GM18861 (cell line): Measurements from ENCODE around the gene MAP3K15.

Experiments
- ATAC-seq: cut with Tn5 transposase; IDR thresholded peaks from one replicate; pipeline ENCODE4 v1.9.1; 2021; ENCODE audit not compliant: unreplicated experiment

The MAP3K15 gene

DNA sequence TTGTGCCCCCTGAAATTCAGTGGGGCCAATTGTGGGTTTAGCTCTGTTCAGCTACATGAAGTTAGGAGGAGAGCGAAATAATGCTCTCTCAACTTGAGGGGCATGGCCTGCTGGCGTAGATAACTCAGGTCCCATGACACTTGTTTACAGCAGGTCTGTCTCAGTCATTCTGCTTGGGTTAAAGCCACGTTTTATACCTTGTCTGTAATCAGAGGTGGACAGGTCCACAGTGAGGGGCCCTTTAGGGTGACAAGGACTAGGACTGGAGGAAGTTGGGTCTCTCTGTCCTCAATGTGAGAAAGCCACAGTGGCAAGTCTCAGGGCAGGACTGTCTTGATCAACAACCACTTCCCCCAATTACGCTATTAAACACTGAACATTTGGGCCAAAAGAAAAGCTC, 122.6 kb downstream of the MAP3K15 start:
- ATAC-seq = no peak

DNA sequence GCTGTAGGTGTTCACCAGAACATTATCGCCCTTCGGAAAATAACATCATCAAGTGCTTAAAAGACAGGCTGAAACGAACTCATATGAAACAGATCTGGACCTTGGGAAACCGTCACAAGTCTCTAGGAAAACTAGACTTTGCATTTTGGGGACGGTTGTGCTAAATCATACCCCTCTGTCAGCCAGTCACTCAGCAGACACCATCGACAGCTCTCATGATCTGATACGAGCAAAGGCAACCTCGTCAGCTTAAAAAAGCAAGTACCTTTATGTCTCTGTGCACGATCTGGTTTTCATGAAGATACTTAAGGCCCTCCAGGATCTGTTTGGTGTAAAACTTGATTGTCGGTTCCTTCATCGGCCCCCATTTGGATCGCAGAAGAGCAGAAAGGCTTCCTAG, 123.2 kb downstream of the MAP3K15 start:
- no peak for ATAC-seq

DNA sequence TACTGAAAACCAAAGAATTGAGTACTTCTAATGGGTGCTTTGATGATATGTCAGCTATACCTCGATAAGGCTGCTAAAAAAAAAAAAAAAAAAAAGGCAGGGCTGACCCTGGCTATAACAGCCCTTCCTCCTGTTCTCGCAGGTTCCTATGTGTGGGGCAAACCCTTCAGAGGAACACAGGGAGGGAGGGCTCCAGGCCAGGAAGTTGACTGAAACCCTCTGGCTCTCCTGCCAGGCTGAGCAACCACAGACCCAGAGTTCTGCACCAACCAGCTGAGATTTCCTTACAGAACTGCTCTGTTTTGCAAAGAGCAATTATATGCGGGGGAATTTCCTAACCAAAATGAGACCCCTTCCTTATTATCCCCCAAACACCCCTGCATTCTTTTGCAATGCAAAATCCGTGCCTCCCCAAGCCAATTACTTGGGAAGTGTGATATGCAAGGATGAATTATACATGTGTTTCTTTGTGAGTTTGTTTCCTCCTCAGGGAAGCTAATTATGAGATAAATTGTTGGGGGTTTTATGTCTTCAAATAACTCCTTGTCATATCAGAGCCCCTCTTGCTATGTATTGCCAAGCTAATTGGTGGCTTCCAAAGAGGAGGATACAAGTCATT, 126.0 kb downstream of the MAP3K15 start:
- ATAC-seq = no peak

GRCh38 chrX:19388741-19389140, 126.6 kb downstream of the MAP3K15 start:
- ATAC-seq = no peak

GRCh38 chrX:19388064-19388679, 127.1 kb downstream of the MAP3K15 start:
- ATAC-seq = no peak

GRCh38 chrX:19386679-19387078, 128.6 kb downstream of the MAP3K15 start:
- ATAC-seq = no peak

DNA sequence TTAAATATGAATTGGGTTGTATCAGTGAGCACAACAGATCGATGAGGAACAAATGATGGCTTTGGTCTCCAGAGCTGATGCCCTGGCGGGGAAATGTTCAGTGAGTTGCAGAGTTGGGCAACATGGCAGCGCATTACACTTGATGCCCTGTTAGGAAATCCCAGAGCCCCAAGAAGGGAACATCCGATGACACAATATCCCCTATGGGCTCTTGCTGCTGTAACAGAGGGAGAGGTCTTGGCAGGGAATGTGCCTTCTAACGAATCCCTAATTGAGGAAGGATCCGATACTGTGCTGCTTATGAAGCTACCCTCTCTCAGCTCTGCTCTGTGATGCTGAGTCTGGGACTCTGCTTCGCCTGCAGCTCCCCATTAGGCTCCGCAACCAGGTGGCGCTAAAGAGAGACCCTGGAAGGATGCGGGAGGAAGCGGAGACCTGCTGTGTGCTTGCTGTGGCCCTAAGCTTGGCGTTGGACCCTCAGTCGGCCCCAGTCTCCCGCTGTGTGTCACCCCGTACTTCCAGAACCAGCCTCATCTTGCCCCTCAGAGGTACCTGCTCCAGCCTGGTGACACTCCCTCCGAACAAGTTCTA, 132.7 kb downstream of the MAP3K15 start:
- ATAC-seq = no peak

DNA sequence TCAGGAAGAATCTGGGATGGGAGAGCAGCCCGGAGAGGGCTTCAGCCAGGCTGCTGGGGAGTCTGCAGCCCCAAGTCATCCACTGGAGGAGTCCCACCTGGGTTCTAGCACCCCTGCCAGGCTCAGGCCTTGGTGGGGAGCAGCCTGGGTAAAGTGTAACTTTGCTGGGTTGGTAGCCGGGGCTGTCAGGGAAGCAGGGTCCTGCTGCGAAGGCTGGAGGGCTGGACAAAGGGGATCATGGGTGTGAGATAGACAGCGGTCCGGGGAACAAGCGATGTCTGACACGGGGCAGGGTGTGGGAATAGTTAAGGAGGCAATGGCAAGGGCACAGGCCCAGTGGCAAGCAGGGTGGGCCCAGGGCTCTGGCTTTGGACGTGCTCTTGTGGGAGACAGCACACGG, 134.0 kb downstream of the MAP3K15 start:
- no peak for ATAC-seq

- no peak for ATAC-seq
These were observed 137.5 kb downstream of the MAP3K15 start for GRCh38 chrX:19377799-19378198.

- no peak for ATAC-seq
These were observed 139.8 kb downstream of the MAP3K15 start for GRCh38 chrX:19375546-19375945.

DNA sequence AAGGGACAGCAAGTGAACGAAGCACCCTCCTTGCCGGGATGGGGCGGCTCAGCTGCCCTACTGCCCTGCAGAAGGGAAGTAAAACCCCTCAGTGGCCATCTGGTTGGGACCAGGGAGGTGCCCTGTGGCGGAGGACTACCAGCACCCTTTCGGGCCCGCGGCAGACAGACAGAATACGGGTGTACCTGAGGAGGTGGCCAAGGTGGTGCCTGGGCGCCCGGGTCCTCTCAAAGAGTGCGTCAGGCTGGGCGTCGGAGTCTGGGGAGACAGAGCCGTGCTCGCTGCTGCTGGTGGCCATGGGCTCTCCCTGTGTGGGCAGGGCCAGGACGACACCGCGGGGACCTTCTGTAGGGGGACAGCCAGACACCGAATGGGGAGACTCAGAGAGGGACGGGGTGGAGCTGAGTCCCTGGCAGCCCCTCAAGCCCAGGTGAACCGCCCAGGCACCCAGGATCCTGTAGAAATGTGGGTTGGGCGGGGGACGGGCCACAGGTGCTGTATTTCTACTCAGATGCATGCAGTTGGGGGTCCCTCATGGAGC, 141.9 kb downstream of the MAP3K15 start:
- ATAC-seq = no peak

- ATAC-seq = no peak
These were observed 142.6 kb downstream of the MAP3K15 start for GRCh38 chrX:19372547-19373331.

DNA sequence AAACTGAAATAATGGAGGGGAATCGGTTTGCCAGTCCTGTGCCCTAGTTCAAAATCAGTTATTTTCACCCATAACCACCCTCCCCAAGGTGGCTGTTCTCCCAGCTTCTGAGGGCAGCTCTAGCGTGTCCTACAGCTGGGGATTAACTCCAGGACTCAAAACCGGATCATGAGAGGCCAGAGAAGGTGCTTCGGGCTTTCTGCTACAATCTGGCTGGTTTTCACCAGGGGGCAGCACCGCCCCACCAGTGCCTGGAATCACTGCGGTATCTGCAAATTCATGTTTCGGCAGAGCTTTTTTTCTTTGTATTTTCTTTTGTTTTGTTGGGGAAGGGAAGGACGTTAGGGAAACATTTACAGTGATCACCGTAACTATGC, 143.2 kb downstream of the MAP3K15 start:
- peak; percentile 59 for ATAC-seq

DNA sequence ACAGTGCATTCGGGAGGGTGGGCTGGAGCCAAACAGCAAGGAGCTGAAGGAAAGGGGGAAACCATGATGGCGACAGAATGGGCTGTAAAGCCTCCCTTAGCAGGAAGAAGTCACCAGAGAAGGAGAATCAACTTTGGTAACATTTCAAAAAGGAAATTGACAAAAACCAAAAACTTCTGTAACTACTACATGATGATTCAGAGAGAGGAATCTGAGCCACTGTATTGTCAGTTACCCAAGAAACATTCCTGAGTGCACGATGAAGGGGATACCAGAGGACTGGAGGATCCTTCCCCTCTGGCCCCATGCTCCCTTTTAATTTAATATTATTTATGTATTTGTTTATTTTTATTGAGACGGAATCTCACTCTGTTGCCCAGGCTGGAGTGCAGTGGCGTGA, 145.2 kb downstream of the MAP3K15 start:
- no peak for ATAC-seq

DNA sequence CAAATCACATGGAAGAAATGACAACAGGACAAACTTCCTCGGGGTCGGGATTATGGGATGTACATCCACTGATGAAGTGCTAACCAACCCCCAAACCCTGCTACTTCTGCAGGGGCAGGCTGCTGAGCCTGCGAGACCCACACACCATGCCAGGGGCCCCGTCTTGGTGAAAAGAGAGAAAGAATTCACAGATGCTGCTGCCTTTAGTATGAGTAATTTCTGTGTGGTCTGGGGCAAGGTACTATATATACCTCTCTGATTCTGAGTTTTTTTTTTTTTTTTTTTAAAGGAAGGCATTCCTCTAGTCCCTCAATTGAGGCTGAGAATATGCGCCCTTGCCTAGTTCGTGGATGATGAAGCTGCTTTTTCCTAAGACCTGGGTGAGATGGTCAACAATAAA, 146.7 kb downstream of the MAP3K15 start:
- no peak for ATAC-seq

DNA sequence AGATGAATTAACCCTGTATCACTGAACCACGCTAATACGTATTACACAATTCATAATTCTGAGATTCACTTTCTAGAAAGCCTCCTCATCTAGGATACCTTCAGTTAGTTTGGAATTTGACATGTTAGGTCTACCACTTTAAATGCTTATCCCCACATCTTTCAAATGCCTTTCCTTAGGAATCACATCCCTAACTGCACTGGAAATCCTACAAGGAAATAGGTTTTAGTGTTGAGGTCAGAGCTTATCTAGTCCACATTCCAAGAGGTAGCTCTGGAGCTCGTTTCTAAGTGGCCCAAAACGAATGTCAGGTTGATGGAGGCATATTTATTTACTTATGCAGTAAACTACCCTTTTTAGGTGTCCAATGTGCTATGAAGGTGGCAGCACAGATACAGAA, 153.6 kb downstream of the MAP3K15 start:
- no peak for ATAC-seq

DNA sequence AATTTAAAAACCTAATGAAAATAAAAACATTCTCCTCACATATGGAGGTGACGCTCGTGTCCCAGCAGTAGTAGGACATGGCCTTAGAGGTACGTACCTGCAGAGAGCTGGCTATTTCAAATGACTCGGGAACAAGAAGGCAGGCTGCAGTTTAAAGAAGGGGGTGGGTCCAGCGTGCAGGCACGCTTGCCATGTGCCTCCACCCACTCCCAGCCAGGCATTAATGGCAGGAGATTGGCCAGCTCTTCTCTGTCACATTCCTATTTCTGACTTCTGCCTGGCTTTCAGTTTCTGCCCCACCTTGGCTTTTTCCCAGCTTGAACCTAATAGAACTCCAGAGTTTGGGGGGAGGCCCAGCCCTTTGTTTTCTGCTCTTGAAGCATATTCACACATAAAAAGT, 154.4 kb downstream of the MAP3K15 start:
- ATAC-seq = no peak

DNA sequence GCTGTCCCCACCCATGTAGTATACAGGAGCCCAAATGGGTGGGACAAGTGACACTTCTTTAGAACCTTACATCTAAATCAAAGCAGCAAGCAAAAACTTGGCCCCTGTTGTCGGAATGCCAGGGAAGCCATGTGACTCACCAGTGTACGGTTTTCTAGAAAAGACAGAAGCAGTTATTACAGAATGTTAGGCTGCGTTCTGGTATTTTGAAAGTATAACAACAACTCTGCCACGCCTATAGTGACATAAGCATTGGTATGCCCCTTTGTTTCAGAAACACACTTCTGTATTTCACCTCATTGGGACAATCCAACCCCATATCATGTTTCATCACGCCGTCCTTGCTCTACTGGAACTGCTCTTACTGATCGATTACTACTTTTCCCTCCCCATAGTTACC, 156.8 kb downstream of the MAP3K15 start:
- no peak for ATAC-seq

DNA sequence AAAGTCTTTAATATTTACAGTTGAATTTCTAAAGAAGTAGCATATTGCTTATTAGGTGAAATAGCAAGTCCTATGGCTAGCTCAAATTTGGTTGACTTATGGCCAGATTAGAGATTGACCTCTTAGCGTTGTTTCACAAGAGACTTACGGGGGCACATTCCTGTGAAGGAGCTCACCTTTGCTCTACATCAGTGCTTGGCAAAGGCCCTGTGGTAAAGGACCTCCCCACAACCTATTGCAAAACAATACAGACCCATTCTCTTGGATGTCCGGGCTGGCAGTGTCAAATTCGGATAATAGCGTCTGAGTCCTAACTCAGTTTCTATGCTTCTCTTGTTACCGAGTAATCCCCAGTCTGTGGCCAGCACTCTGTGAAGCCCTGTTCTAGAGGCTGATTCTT, 160.7 kb downstream of the MAP3K15 start:
- no peak for ATAC-seq

- peak; percentile 89 for ATAC-seq
These were observed 164.3 kb downstream of the MAP3K15 start for GRCh38 chrX:19350941-19351384.

- no peak for ATAC-seq
These were observed 166.0 kb downstream of the MAP3K15 start for GRCh38 chrX:19349264-19349663.

- ATAC-seq = no peak
These were observed 167.4 kb downstream of the MAP3K15 start for GRCh38 chrX:19347916-19348315.
